ENCODE data around the gene PHACTR1. TPM values are rescaled to one million over a fixed set of nuclear protein-coding genes. Genes with fewer than 3 reads are reported as not detected.

The PHACTR1 gene
- total and polyA plus RNA-seq, 2 donors (not counting 1 experiment from before 2014, with no cell fraction given) = 0.60 to 1.2 TPM

- Histone ChIP-seq H3K27me3 (ENCODE audit: control insufficient read depth, insufficient read depth, low read length) (no peaks in the 10 kb centered on the region), H3K27ac (ENCODE audit: insufficient read depth, low read length) (no peak overlapping the region), H3K9me3 (ENCODE audit: control insufficient read depth, insufficient read depth, low read depth, low read length) (no peaks in the 10 kb centered on the region), H2AFZ (ENCODE audit: low read length) (no peak overlapping the region), H3K4me2 (ENCODE audit: extremely low read depth, insufficient read depth, low read length) (no peak overlapping the region), H3K36me3 (ENCODE audit: control insufficient read depth, insufficient read depth, low read length) (no peaks in the 10 kb centered on the region), H3K79me2 (ENCODE audit: control insufficient read depth, insufficient read depth, low read length) (no peaks in the 10 kb centered on the region), H4K20me1 (ENCODE audit: control insufficient read depth, extremely low read depth, insufficient read depth, low read length) (no peaks in the 10 kb centered on the region), H3K4me1 (ENCODE audit: control insufficient read depth, extremely low read depth, insufficient read depth, low read length) (no peaks in the 10 kb centered on the region), H3K9ac (ENCODE audit: insufficient read depth, low read length) (no peak overlapping the region), H3K4me3 (replicated peaks in 1 of 4; ENCODE audit: control extremely low read depth in 1 of 4, insufficient read depth in 1 of 4, low read depth in 3 of 4, low read length in 4 of 4) (no peak overlapping the region)
- TF ChIP-seq EZH2 (IDR thresholded peaks at IDR 0.05; ENCODE audit: low read length, missing control alignments) (no peak), CTCF (conservative IDR thresholded peaks at IDR 0.05 in 1 of 2, IDR thresholded peaks at IDR 0.05 in 1 of 2; ENCODE audit: low read depth in 1 of 2, low read length in 2 of 2) (no peak)
- no peak for DNase-seq (ENCODE audit: low read depth in 2 of 2)
Observed at GRCh38 chr6:13166269-13166668, 449.7 kb downstream of the PHACTR1 start.

- Histone ChIP-seq H3K4me2 (ENCODE audit: extremely low read depth, insufficient read depth, low read length) (no peak overlapping the region), H3K36me3 (ENCODE audit: control insufficient read depth, insufficient read depth, low read length) (no peaks in the 10 kb centered on the region)
- TF ChIP-seq CTCF (conservative IDR thresholded peaks at IDR 0.05 in 1 of 2, IDR thresholded peaks at IDR 0.05 in 1 of 2; ENCODE audit: low read depth in 1 of 2, low read length in 2 of 2) (no peak), EZH2 (IDR thresholded peaks at IDR 0.05; ENCODE audit: low read length, missing control alignments) (no peak)
Observed at GRCh38 chr6:13166916-13167315, 450.3 kb downstream of the PHACTR1 start.

GRCh38 chr6:13172291-13172690 lies 455.7 kb downstream of the PHACTR1 start:
- Histone ChIP-seq H2AFZ (ENCODE audit: low read length) (no peak overlapping the region), H3K9me3 (ENCODE audit: control insufficient read depth, insufficient read depth, low read depth, low read length) (no peaks in the 10 kb centered on the region), H3K27ac (ENCODE audit: insufficient read depth, low read length) (no peak overlapping the region), H4K20me1 (ENCODE audit: control insufficient read depth, extremely low read depth, insufficient read depth, low read length) (no peaks in the 10 kb centered on the region), H3K4me1 (ENCODE audit: control insufficient read depth, extremely low read depth, insufficient read depth, low read length) (no peaks in the 10 kb centered on the region), H3K36me3 (ENCODE audit: control insufficient read depth, insufficient read depth, low read length) (no peaks in the 10 kb centered on the region), H3K27me3 (ENCODE audit: control insufficient read depth, insufficient read depth, low read length) (no peaks in the 10 kb centered on the region), H3K4me3 (replicated peaks in 1 of 4; ENCODE audit: control extremely low read depth in 1 of 4, insufficient read depth in 1 of 4, low read depth in 3 of 4, low read length in 4 of 4) (no peak overlapping the region), H3K9ac (ENCODE audit: insufficient read depth, low read length) (no peak overlapping the region), H3K4me2 (ENCODE audit: extremely low read depth, insufficient read depth, low read length) (no peak overlapping the region), H3K79me2 (ENCODE audit: control insufficient read depth, insufficient read depth, low read length) (no peaks in the 10 kb centered on the region)
- DNase-seq (ENCODE audit: low read depth in 2 of 2) = no peak
- TF ChIP-seq EZH2 (IDR thresholded peaks at IDR 0.05; ENCODE audit: low read length, missing control alignments) = no peak
- no peak for TF ChIP-seq CTCF (conservative IDR thresholded peaks at IDR 0.05 in 1 of 2, IDR thresholded peaks at IDR 0.05 in 1 of 2; ENCODE audit: low read depth in 1 of 2, low read length in 2 of 2)

More at GRCh38 chr6:13166916-13167315, 450.3 kb downstream of the PHACTR1 start:
- Histone ChIP-seq H3K9me3 (ENCODE audit: control insufficient read depth, insufficient read depth, low read depth, low read length) (no peaks in the 10 kb centered on the region), H3K4me1 (ENCODE audit: control insufficient read depth, extremely low read depth, insufficient read depth, low read length) (no peaks in the 10 kb centered on the region), H3K27me3 (ENCODE audit: control insufficient read depth, insufficient read depth, low read length) (no peaks in the 10 kb centered on the region), H3K4me3 (replicated peaks in 1 of 4; ENCODE audit: control extremely low read depth in 1 of 4, insufficient read depth in 1 of 4, low read depth in 3 of 4, low read length in 4 of 4) (no peak overlapping the region), H2AFZ (ENCODE audit: low read length) (no peak overlapping the region), H3K27ac (ENCODE audit: insufficient read depth, low read length) (no peak overlapping the region), H3K9ac (ENCODE audit: insufficient read depth, low read length) (no peak overlapping the region), H4K20me1 (ENCODE audit: control insufficient read depth, extremely low read depth, insufficient read depth, low read length) (no peaks in the 10 kb centered on the region), H3K79me2 (ENCODE audit: control insufficient read depth, insufficient read depth, low read length) (no peaks in the 10 kb centered on the region)
- no peak for DNase-seq (ENCODE audit: low read depth in 2 of 2)

Data from fibroblast of lung (primary cell).